Measurements from ENCODE around the gene ENTPD2. TPM values are rescaled to one million over a fixed set of nuclear protein-coding genes. Genes with fewer than 3 reads are reported as not detected.

Gene ENTPD2
- total RNA-seq, 6 donors from 2014 or later, result 0.34 to 0.98 (median 0.55) TPM; not detected in 2

DNA sequence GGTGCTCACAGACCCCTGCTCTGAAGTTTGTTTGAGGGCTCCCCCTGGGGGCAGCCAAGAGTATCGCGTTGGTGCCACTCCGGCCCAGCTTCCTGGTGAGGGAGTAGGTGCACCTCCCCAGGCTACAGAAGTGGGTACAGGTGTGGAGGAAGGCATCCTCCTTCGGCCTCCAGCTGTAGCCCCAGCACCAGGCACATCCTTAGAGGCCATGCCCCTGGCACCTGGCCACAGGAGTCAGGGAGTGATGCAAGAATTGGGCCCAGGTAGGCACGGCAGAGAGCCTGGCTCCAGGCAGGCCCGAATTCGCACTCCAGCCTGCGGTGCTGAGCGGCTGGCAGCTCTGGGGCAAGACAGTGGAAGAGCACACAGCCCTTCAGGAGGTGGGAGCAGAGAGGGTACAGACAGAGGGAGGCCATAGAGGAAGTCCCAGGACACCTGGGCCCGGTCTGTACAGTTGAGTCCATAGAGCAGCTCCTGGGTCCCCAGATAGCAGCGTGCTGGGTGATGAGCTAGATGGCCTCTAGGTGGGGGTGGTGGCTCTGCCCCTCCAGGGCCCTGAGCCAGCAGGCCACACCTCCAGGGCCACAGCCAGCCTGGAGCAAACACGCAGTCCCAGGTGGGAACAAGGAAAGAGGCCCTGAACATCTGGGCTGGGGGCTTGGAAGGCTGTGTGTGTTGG lies 14.1 kb upstream of the ENTPD2 start:
- peak; percentile 71 to 83 for DNase-seq
- 58 to 59% methylated on average over 10 to 11 of the region's 12 CpGs for WGBS, 2 donors
- peak; percentile 61 to 69 for ATAC-seq (ENCODE audit: low FRiP score in 2 of 2)
- peaks cover 0 to 10% (median 0%) of the 10 kb centered on the region in 4 donors for H3K27me3 ChIP-seq
- peaks cover 19 to 34% (median 24%) of the 10 kb centered on the region in 4 donors for H3K4me1 ChIP-seq
- H3K27ac ChIP-seq, result no peak overlapping the region
- H3K36me3 ChIP-seq, result no peaks in the 10 kb centered on the region
- no peak for TF ChIP-seq POLR2AphosphoS5 (IDR thresholded peaks at IDR 0.05)
- TF ChIP-seq, protein P1, sequence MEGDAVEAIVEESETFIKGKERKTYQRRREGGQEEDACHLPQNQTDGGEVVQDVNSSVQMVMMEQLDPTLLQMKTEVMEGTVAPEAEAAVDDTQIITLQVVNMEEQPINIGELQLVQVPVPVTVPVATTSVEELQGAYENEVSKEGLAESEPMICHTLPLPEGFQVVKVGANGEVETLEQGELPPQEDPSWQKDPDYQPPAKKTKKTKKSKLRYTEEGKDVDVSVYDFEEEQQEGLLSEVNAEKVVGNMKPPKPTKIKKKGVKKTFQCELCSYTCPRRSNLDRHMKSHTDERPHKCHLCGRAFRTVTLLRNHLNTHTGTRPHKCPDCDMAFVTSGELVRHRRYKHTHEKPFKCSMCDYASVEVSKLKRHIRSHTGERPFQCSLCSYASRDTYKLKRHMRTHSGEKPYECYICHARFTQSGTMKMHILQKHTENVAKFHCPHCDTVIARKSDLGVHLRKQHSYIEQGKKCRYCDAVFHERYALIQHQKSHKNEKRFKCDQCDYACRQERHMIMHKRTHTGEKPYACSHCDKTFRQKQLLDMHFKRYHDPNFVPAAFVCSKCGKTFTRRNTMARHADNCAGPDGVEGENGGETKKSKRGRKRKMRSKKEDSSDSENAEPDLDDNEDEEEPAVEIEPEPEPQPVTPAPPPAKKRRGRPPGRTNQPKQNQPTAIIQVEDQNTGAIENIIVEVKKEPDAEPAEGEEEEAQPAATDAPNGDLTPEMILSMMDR (IDR thresholded peaks at IDR 0.05), result peak; percentile 80 to 88 (median 86)
- no peaks in the 10 kb centered on the region for H3K9me3 ChIP-seq
- H3K4me3 ChIP-seq, result no peak overlapping the region

DNA sequence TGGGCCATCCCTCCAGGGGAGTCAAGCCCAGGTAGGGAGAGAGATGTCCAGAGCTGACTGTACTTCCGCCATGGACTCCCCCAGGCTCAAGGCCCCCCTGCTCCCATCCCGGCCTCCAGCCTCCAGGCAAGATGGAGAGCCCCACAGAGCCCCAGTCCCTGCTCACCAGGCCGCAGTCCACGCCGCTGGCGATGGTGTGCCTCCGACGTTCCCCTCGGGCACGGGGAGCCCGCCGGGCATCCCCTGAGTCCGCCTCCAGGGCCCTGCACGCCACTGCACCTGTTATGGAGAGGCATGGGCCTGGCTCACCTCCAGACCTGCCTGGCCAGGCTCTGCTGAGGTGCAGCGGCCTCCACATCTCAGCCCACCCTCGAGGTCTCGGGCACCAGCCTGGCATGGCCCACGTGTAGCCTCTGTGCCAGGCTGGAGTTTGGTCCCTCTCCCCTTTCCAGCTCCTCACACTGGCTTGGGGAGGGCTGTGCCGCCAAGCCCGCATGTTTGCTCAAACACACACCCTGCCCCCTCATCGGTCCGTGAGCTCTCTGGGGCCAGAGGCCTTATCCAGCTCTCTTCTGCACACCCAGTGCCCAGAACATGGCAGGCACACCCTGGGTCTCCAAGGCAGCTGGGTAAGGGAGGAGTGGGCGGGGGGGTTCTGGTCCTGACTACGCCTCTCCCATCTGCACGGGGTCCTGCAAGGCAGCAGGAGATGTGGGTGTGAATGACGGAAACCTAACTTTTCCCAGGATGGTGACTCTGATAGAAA lies 12.4 kb upstream of the ENTPD2 start:
- Histone ChIP-seq H3K27ac (no peak overlapping the region), H3K27me3 (peaks cover 0 to 10% (median 0%) of the 10 kb centered on the region in 4 donors), H3K4me1 (peaks cover 19 to 30% (median 23%) of the 10 kb centered on the region in 4 donors), H3K36me3 (no peaks in the 10 kb centered on the region), H3K9me3 (no peaks in the 10 kb centered on the region), H3K4me3 (no peak overlapping the region)
- no peak for ATAC-seq (ENCODE audit: low FRiP score in 2 of 2)
- 94% methylated on average over 5 to 26 of the region's 26 CpGs for WGBS, 2 donors
- TF ChIP-seq POLR2A (IDR thresholded peaks at IDR 0.05) (no peak), EP300 (IDR thresholded peaks at IDR 0.05) (no peak), POLR2AphosphoS5 (IDR thresholded peaks at IDR 0.05) (no peak)
- TF ChIP-seq, protein P1 (IDR thresholded peaks at IDR 0.05), result no peak
- peak in 1 of 2 donors; percentile 80 for DNase-seq

DNA sequence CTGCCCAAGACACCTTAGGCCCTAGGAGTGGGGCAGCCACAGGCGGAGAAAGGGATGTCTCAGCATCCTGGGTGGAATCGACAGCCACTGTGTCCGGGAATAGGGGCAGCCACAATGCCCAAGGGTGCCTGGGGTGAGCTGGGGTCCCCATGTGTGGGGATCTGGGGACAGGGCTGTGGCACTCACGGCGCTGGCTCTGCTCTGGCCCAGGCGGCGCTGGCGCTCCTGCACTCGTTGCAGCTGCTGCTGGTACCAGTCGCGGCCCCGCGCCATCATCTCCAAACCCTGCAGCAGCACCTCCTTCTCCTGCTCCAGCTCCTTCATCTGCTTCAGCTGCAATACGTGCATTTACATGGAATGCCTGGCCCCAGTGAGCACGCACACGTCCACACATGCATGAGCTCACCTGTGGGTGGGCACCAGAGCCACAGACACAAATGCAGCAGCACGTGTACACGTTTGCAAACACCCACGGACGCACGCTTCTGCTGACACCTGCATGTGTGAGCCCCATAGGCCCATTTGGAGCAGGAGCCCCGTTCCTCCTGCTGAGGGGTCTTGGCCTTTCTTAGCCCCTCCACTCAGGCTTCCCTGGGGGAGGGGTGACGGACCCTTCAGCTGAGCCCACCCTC lies 11.6 kb upstream of the ENTPD2 start:
- H3K4me1 ChIP-seq, result peaks cover 12 to 22% (median 16%) of the 10 kb centered on the region in 4 donors
- peaks cover 0 to 10% (median 0%) of the 10 kb centered on the region in 4 donors for H3K27me3 ChIP-seq
- H3K9me3 ChIP-seq, result no peaks in the 10 kb centered on the region
- DNase-seq (peak in 1 of 2 donors; percentile 84), ATAC-seq (ENCODE audit: low FRiP score in 2 of 2) (no peak)
- no peak overlapping the region for H3K4me3 ChIP-seq
- H3K36me3 ChIP-seq, result no peaks in the 10 kb centered on the region
- TF ChIP-seq POLR2A (IDR thresholded peaks at IDR 0.05) (no peak), POLR2AphosphoS5 (IDR thresholded peaks at IDR 0.05) (no peak)
- H3K27ac ChIP-seq, result no peak overlapping the region
- WGBS, 2 donors, result 93 to 97% methylated on average over 10 to 23 of the region's 23 CpGs

DNA sequence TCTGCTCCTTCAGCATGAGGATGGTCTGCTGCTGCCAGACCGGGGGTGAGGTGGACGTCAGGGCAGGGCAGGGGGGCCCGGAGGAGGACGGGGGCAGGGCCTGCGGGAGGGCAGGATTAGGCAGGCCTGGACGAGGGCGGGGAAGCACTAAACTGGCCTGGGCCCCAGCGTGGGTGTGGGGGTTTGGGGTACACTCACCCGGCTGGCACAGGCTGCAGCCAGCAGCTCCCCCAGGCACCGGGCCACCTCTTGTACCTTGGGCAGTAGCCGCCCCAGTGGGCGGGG lies 11.0 kb upstream of the ENTPD2 start:
- Histone ChIP-seq H3K27me3 (peaks cover 0 to 10% (median 0%) of the 10 kb centered on the region in 4 donors), H3K4me3 (no peak overlapping the region), H3K36me3 (no peaks in the 10 kb centered on the region), H3K27ac (no peak overlapping the region), H3K4me1 (peaks cover 8 to 18% (median 14%) of the 10 kb centered on the region in 4 donors), H3K9me3 (no peaks in the 10 kb centered on the region)
- no peak for TF ChIP-seq POLR2A (IDR thresholded peaks at IDR 0.05)
- TF ChIP-seq POLR2AphosphoS5 (IDR thresholded peaks at IDR 0.05), result no peak
- TF ChIP-seq, protein P1 (IDR thresholded peaks at IDR 0.05), result no peak
- TF ChIP-seq EP300 (IDR thresholded peaks at IDR 0.05), result no peak
- ATAC-seq (ENCODE audit: low FRiP score in 2 of 2), result peak in 1 of 2 donors; percentile 7
- 84 to 90% methylated on average over 5 to 10 of the region's 12 CpGs for WGBS, 2 donors
- DNase-seq, result peak in 1 of 2 donors; percentile 72

All from upper lobe of left lung (tissue), 6 donors.